ENCODE measurements around the gene JAZF1. TPM values are rescaled to one million over a fixed set of nuclear protein-coding genes. Genes with fewer than 3 reads are reported as not detected.

Gene JAZF1
- total and polyA plus RNA-seq, 2 of the 4 experiments (the other 2 are of a cell fraction) = 8.4 to 10.5 TPM

DNA sequence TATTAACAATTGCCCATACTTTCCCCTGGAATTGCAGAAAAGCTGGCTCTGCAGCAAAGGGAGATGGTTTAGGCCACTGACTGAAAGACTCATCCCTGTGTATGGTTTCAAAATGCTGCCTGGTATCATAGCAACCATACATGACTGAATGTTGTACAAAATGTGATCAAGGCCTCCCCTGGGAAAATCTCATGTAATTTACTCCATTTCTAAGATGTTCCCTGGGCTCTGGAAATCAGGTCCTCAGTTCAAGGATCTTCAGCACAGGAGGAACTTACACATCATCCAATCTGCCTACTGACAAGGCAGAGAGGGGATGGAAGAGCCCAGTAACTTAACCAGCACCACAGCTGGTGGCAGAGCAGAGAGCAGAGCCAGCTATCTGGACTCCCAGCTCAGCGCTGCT is 111.8 kb downstream of the JAZF1 start:
- ChIA-PET POLR2A (ENCODE audit: unreplicated experiment) (no interaction called here), CTCF (interaction anchor here (0.6 kb wide), 1 partner anchor 150 kb away, joined by 3 read pairs; no protein-coding TSS in a partner anchor)
- Histone ChIP-seq H3K27ac (ENCODE audit: insufficient read depth, low read length) (no peak overlapping the region), H3K4me1 (ENCODE audit: control insufficient read depth, insufficient read depth, low read length) (peaks cover 27% of the 10 kb centered on the region), H3K4ac (ENCODE audit: low read depth, low read length) (peak overlapping the region; percentile 42), H3K18ac (ENCODE audit: low read depth, low read length) (no peak overlapping the region), H3K27me3 (ENCODE audit: control insufficient read depth, insufficient read depth, low read length) (no peaks in the 10 kb centered on the region), H3K9me1 (ENCODE audit: insufficient read depth, low read length) (peaks cover 14% of the 10 kb centered on the region), H4K91ac (ENCODE audit: insufficient read depth, low read depth, low read length) (peak overlapping the region; percentile 46), H3K9ac (ENCODE audit: low read depth, low read length) (no peak overlapping the region), H2BK5ac (ENCODE audit: low read depth, low read length, poor library complexity, severe bottlenecking) (no peak overlapping the region), H3K4me2 (ENCODE audit: low read depth, low read length) (no peak overlapping the region), H2AFZ (replicated peaks; ENCODE audit: low read length, poor library complexity) (no peak overlapping the region), H3K4me3 (ENCODE audit: insufficient read depth, low read depth, low read length) (no peak overlapping the region), H2AK9ac (replicated peaks; ENCODE audit: low read depth, low read length, poor library complexity) (no peak overlapping the region), H3K9me3 (ENCODE audit: control insufficient read depth, insufficient read depth, low read length) (no peaks in the 10 kb centered on the region), H3K36me3 (ENCODE audit: control insufficient read depth, insufficient read depth, low read length) (no peaks in the 10 kb centered on the region), H2BK20ac (ENCODE audit: low read depth, low read length) (no peak overlapping the region), H3K23ac (ENCODE audit: low read depth, low read length) (peak overlapping the region; percentile 4; the same call in 1 of the 2 replicates), H3K14ac (replicated peaks; ENCODE audit: low read depth, low read length) (no peak overlapping the region), H4K20me1 (ENCODE audit: insufficient read depth, low read length) (peaks cover 13% of the 10 kb centered on the region; the same call in 1 of the 2 replicates), H4K5ac (ENCODE audit: low read depth, low read length) (no peak overlapping the region), H4K8ac (ENCODE audit: low read depth in 2 of 2, low read length in 2 of 2) (0 out of 4 replicates have a peak overlapping the region, but pooled peaks have one; percentile 7 to 29), H2AK5ac (ENCODE audit: low read depth, low read length) (peak overlapping the region; percentile 5; the same call in 1 of the 2 replicates), H3K79me1 (ENCODE audit: low read depth in 1 of 2, low read length in 2 of 2) (peaks cover 13 to 65% of the 10 kb centered on the region in 2 experiments), H3K56ac (ENCODE audit: extremely low read depth, insufficient read depth, low read length) (no peak overlapping the region), H2BK15ac (ENCODE audit: low read depth, low read length) (no peak overlapping the region; the same call in 2 of the 3 replicates), H2BK120ac (ENCODE audit: low read depth, low read length) (0 out of 2 replicates have a peak overlapping the region, but pooled peaks have one; percentile 23)
- BruUV-seq (replicated peaks) = no TSS peak
- no CpG with 5 or more reads among the region's 1 CpG for WGBS, 2 experiments (ENCODE audit: extremely low coverage in 2 of 2, insufficient read length in 1 of 2)
- dilution Hi-C loops (cut with HindIII; ENCODE audit: low sequenced_read_pairs, unreplicated experiment) (no loop called here), in situ Hi-C loops (cut with MboI; ENCODE audit: low sequenced_read_pairs) (no loop called here), intact Hi-C loops (cut with micrococcal nuclease) (no loop called here)
- peak; percentile 42; the same call in 1 of the 2 replicates for ATAC-seq (ENCODE audit: low read depth)
- TF ChIP-seq FOS (IDR thresholded peaks at IDR 0.05; ENCODE audit: low read depth, low read length) (no peak), SMC3 (IDR thresholded peaks at IDR 0.05; ENCODE audit: low read depth, low read length) (no peak), BHLHE40 (IDR thresholded peaks at IDR 0.05; ENCODE audit: low read depth, low read length) (no peak), POLR2A (IDR thresholded peaks at IDR 0.05; ENCODE audit: low read depth, low read length) (no peak), MAZ (IDR thresholded peaks at IDR 0.05; ENCODE audit: borderline replicate concordance, low read depth, low read length) (no peak), RCOR1 (IDR thresholded peaks at IDR 0.05; ENCODE audit: insufficient replicate concordance, low read length) (no peak), CEBPB (IDR thresholded peaks at IDR 0.05; ENCODE audit: low read depth, low read length) (no peak), RFX5 (IDR thresholded peaks at IDR 0.05; ENCODE audit: low read depth, low read length) (no peak), MXI1 (IDR thresholded peaks at IDR 0.05; ENCODE audit: borderline replicate concordance, low read depth, low read length) (no peak), MAFK (IDR thresholded peaks at IDR 0.05; ENCODE audit: low read depth, low read length) (no peak), NFE2L2 (IDR thresholded peaks at IDR 0.05; ENCODE audit: low read depth, low read length) (no peak), CHD1 (IDR thresholded peaks at IDR 0.05; ENCODE audit: low read depth, low read length) (no peak), RAD21 (IDR thresholded peaks at IDR 0.05; ENCODE audit: low read length) (no peak)
- TF ChIP-seq, protein P1, sequence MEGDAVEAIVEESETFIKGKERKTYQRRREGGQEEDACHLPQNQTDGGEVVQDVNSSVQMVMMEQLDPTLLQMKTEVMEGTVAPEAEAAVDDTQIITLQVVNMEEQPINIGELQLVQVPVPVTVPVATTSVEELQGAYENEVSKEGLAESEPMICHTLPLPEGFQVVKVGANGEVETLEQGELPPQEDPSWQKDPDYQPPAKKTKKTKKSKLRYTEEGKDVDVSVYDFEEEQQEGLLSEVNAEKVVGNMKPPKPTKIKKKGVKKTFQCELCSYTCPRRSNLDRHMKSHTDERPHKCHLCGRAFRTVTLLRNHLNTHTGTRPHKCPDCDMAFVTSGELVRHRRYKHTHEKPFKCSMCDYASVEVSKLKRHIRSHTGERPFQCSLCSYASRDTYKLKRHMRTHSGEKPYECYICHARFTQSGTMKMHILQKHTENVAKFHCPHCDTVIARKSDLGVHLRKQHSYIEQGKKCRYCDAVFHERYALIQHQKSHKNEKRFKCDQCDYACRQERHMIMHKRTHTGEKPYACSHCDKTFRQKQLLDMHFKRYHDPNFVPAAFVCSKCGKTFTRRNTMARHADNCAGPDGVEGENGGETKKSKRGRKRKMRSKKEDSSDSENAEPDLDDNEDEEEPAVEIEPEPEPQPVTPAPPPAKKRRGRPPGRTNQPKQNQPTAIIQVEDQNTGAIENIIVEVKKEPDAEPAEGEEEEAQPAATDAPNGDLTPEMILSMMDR (conservative IDR thresholded peaks at IDR 0.05; ENCODE audit: low read depth, low read length) = no peak
- TF ChIP-seq, protein P2, sequence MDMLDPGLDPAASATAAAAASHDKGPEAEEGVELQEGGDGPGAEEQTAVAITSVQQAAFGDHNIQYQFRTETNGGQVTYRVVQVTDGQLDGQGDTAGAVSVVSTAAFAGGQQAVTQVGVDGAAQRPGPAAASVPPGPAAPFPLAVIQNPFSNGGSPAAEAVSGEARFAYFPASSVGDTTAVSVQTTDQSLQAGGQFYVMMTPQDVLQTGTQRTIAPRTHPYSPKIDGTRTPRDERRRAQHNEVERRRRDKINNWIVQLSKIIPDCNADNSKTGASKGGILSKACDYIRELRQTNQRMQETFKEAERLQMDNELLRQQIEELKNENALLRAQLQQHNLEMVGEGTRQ (IDR thresholded peaks at IDR 0.05; ENCODE audit: low read depth, low read length) = no peak
- TF ChIP-seq, protein P3, sequence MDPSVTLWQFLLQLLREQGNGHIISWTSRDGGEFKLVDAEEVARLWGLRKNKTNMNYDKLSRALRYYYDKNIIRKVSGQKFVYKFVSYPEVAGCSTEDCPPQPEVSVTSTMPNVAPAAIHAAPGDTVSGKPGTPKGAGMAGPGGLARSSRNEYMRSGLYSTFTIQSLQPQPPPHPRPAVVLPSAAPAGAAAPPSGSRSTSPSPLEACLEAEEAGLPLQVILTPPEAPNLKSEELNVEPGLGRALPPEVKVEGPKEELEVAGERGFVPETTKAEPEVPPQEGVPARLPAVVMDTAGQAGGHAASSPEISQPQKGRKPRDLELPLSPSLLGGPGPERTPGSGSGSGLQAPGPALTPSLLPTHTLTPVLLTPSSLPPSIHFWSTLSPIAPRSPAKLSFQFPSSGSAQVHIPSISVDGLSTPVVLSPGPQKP (IDR thresholded peaks at IDR 0.05; ENCODE audit: borderline replicate concordance, low read depth, low read length) = no peak
- DNase-seq = peak; percentile 64

Measured in IMR-90 (cell line).